Adrenal gland (tissue), 12 donors: Measurements from ENCODE around the gene SIRT5. TPM values are rescaled to one million over a fixed set of nuclear protein-coding genes. Genes with fewer than 3 reads are reported as not detected.

Experiments
- DNase-seq, 7 donors: peaks; one replicate each; pipeline ENCODE4 v3.0.0-alpha.2; 2019 to 2020
- H3K27ac ChIP-seq, 5 donors: fragments of 200-600 bp; sonication (generic) in 4 of 5; 1 replicate in 3 of 5; 2 replicates in 2 of 5; pipeline versions ENCODE4 v1.5.1 to v1.8.0; 2016 to 2020; ENCODE audit warnings: mild to moderate bottlenecking in 1 of 5
- H3K27me3 ChIP-seq: fragments of 200-600 bp; 2 replicates; pipeline ENCODE4 v1.8.0; 2021
- H3K36me3 ChIP-seq, 2 donors: fragments of 200-600 bp; replicated peaks in 1 of 2; 1 replicate in 1 of 2; 2 replicates in 1 of 2; pipeline versions ENCODE4 v1.5.1 to v1.8.0; 2018 to 2022
- H3K4me1 ChIP-seq, 2 donors: fragments of 200-600 bp; replicated peaks in 1 of 2; 1 replicate in 1 of 2; 2 replicates in 1 of 2; pipeline versions ENCODE4 v1.5.1 to v1.8.0; 2018 to 2021
- H3K4me3 ChIP-seq, 4 donors: fragments of 200-600 bp; sonication (generic) in 3 of 4; one replicate each; pipeline ENCODE4 v1.5.1; 2016 to 2018
- H3K9me3 ChIP-seq, 3 donors: fragments of 200-600 bp; sonication (generic) in 1 of 3; replicated peaks in 1 of 3; 1 replicate in 2 of 3; 2 replicates in 1 of 3; pipeline versions ENCODE4 v1.5.1 to v1.8.0; 2016 to 2021
- CTCF ChIP-seq, 6 experiments: fragments of 450-650 bp in 4 of 6; fragments of 200-600 bp in 2 of 6; sonication (generic) in 1 of 6; IDR thresholded peaks; 1 replicate in 5 of 6; 2 replicates in 1 of 6; pipeline versions ENCODE4 v1.5.1 to v1.8.0; 2016 to 2021; ENCODE audit warnings: antibody characterized with exemption in 6 of 6, mild to moderate bottlenecking in 2 of 6, moderate library complexity in 1 of 6
- POLR2A ChIP-seq, 2 donors: fragments of 450-650 bp; IDR thresholded peaks; one replicate each; pipeline ENCODE4 v1.6.1; 2017; ENCODE audit warnings: antibody characterized with exemption in 2 of 2, mild to moderate bottlenecking in 2 of 2, moderate library complexity in 1 of 2
- WGBS, 4 donors: extraction: QIAGEN DNeasy Blood & Tissue Kit in 2 of 4; methylation state at CpG; one replicate each; pipeline versions ENCODE4 v1.1.5 to v1.1.7; 2013 to 2017; 5-methylcytosine and 5-hydroxymethylcytosine counted together
- intact Hi-C, 2 donors: fragments of 100-400 bp; cut with DNase I; formaldehyde crosslinking; loops; one replicate each; pipeline versions ENCODE4 v1.14.1 to v1.15.0; 2022 to 2023
- polyA plus RNA-seq, 3 donors: library from polyadenylated mRNA; stranded (reverse); fragments of 200-250 nt in 2 of 3; fragments of 350-450 nt in 1 of 3; fragmentation: Illumina TruSeq in 1 of 3; extraction: RNeasy Lipid Tissue Mini Kit (QIAGEN cat#74804) in 1 of 3; gene quantifications; one replicate each; pipeline ENCODE4 v1.2.3, GENCODE V29; 2013 to 2014
- total RNA-seq, 9 donors: library from RNA; depleted of rRNA in 4 of 9; stranded (reverse); fragments of >200 nt in 4 of 9; fragments of 120-200 nt in 1 of 9; fragmentation: NEBNext Ultra II Directional in 1 of 9; extraction: Animal tissue kit (Norgen Biotek cat#: 25700) in 1 of 9; gene quantifications; one replicate each; pipeline versions ENCODE4 v1.1.0 to v1.2.4, GENCODE V29; 2013 to 2023
- donor health status: healthy with polysubstance abuse.
- donor health status: Bipolar disorder and iron deficiency.
- donor health status: DM: yes; HTN: yes; CAD: no.
- donor health status: DM: no; HTN: no; CAD: no.
- donor health status: DM: no; HTN: no; CAD: no.
- donor health status: DM: yes; HTN: yes; CAD: no.

SIRT5 gene
- total and polyA plus RNA-seq, 12 donors, result 6.6 to 18.2 (median 11.1) TPM

- no peaks in the 10 kb centered on the region for H3K27me3 ChIP-seq
- H3K9me3 ChIP-seq, result no peaks in the 10 kb centered on the region
- intact Hi-C loops, result no loop called here
- H3K4me3 ChIP-seq, result no peak overlapping the region
- 80 to 93% (median 87%) methylated on average over 1 of the region's 1 CpG for WGBS, 4 donors
- H3K27ac ChIP-seq, result no peak overlapping the region
- H3K4me1 ChIP-seq, result no peaks in the 10 kb centered on the region
- peaks cover 0 to 20% of the 10 kb centered on the region in 2 donors for H3K36me3 ChIP-seq
- TF ChIP-seq CTCF (IDR thresholded peaks at IDR 0.05) (no peak), POLR2A (IDR thresholded peaks at IDR 0.05) (no peak)
- no peak for DNase-seq
These were observed 16.3 kb downstream of the SIRT5 start for GRCh38 chr6:13590574-13591153.

- no peak overlapping the region for H3K4me3 ChIP-seq
- H3K4me1 ChIP-seq, result no peaks in the 10 kb centered on the region
- TF ChIP-seq CTCF (IDR thresholded peaks at IDR 0.05) (no peak), POLR2A (IDR thresholded peaks at IDR 0.05) (no peak)
- no peaks in the 10 kb centered on the region for H3K9me3 ChIP-seq
- no peak for DNase-seq
- no peaks in the 10 kb centered on the region for H3K27me3 ChIP-seq
- 95 to 98% (median 97%) methylated on average over 15 to 21 of the region's 21 CpGs for WGBS, 4 donors
- no peak overlapping the region for H3K27ac ChIP-seq
- peaks cover 0 to 23% of the 10 kb centered on the region in 2 donors for H3K36me3 ChIP-seq
- intact Hi-C loops, result no loop called here
These were observed 17.0 kb downstream of the SIRT5 start for GRCh38 chr6:13591205-13591921.

GRCh38 chr6:13593103-13593502 lies 18.7 kb downstream of the SIRT5 start:
- H3K36me3 ChIP-seq, result peaks cover 0 to 16% of the 10 kb centered on the region in 2 donors
- intact Hi-C loops, result no loop called here

GRCh38 chr6:13593720-13594119 lies 19.3 kb downstream of the SIRT5 start:
- TF ChIP-seq POLR2A (IDR thresholded peaks at IDR 0.05), result no peak
- no peak for TF ChIP-seq CTCF (IDR thresholded peaks at IDR 0.05)
- Histone ChIP-seq H3K27me3 (no peaks in the 10 kb centered on the region), H3K4me3 (no peak overlapping the region), H3K9me3 (no peaks in the 10 kb centered on the region), H3K4me1 (no peaks in the 10 kb centered on the region), H3K27ac (no peak overlapping the region), H3K36me3 (peaks cover 0 to 12% of the 10 kb centered on the region in 2 donors)
- whole genome bisulfite sequencing, 4 donors, result 87 to 95% (median 89%) methylated on average over 6 of the region's 6 CpGs
- no peak for DNase-seq
- intact Hi-C loops, result no loop called here

More at GRCh38 chr6:13593103-13593502, 18.7 kb downstream of the SIRT5 start:
- 65 to 92% (median 87%) methylated on average over 6 of the region's 6 CpGs for WGBS, 4 donors
- Histone ChIP-seq H3K9me3 (no peaks in the 10 kb centered on the region), H3K27me3 (no peaks in the 10 kb centered on the region), H3K27ac (no peak overlapping the region), H3K4me3 (no peak overlapping the region), H3K4me1 (no peaks in the 10 kb centered on the region)
- DNase-seq, result no peak
- TF ChIP-seq POLR2A (IDR thresholded peaks at IDR 0.05), result no peak
